GM12873 (cell line): Measurements from ENCODE around the gene LIN7A.

Experiments used
- TF ChIP-seq, protein P1 (sequence below): IDR thresholded peaks from 2 replicates; pipeline ENCODE4 v1.5.1; 2012; ENCODE audit warnings: low read depth, mild to moderate bottlenecking, moderate library complexity, low read length, control low read depth; ENCODE audit not compliant: insufficient read depth; ENCODE audit errors: missing control alignments

Gene LIN7A

DNA sequence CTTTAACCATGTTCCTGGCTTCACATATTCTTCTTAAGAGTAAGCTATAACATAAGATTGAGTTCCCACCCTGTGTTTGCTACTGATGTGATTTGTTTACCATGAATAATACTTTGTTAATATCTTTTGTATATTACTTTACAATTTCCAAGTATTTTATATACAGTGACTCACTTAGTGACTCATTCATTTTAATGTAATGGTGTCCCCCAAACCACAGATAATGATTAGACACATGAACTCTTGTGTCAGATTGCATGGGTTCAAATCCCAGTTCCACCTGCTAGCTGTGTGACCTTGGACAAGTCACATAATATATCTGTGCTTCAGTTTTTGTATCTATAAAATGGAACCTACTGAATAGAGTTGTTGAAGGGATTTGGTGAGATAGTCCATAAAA is 144.9 kb downstream of the LIN7A start:
- TF ChIP-seq, protein P1, sequence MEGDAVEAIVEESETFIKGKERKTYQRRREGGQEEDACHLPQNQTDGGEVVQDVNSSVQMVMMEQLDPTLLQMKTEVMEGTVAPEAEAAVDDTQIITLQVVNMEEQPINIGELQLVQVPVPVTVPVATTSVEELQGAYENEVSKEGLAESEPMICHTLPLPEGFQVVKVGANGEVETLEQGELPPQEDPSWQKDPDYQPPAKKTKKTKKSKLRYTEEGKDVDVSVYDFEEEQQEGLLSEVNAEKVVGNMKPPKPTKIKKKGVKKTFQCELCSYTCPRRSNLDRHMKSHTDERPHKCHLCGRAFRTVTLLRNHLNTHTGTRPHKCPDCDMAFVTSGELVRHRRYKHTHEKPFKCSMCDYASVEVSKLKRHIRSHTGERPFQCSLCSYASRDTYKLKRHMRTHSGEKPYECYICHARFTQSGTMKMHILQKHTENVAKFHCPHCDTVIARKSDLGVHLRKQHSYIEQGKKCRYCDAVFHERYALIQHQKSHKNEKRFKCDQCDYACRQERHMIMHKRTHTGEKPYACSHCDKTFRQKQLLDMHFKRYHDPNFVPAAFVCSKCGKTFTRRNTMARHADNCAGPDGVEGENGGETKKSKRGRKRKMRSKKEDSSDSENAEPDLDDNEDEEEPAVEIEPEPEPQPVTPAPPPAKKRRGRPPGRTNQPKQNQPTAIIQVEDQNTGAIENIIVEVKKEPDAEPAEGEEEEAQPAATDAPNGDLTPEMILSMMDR: no peak

DNA sequence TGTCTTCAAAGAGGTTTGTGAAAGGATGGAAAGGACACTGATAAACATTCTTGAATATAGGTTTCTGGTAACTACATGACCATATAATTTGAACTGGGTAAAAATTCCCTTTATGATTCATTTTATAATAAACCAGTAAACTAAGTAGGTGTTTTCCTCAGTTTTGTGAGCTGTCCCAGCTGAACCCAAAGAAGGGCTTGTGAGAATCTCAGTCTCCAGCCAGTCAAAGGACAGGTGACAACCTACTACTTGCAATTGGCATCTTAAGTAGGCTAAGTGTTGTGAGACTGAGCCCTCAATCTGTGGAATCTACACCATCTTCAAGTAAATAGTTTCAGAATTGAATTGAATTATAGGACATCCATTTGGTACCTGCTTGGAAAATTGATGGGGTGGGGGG is 145.9 kb downstream of the LIN7A start:
- TF ChIP-seq, protein P1: no peak

DNA sequence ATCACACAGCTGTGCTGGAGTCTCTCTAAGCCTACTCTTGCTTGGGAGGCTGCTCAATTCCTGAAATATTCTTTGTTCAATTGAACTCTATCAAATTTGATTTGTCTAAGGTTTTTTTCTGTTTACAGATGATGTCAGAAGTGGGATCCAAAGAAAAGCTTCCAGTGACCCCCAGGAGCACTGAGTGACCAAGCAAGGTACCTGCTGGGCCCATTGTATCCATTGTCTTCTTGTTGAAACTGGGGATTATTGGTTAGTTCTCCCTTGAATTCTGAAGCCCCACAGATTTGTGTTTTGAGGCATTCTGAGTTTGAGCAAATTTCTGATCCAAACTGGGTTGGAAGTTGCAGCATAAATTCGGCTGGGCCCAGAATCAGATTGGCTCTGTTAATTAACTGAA is 156.4 kb downstream of the LIN7A start:
- TF ChIP-seq, protein P1: no peak

DNA sequence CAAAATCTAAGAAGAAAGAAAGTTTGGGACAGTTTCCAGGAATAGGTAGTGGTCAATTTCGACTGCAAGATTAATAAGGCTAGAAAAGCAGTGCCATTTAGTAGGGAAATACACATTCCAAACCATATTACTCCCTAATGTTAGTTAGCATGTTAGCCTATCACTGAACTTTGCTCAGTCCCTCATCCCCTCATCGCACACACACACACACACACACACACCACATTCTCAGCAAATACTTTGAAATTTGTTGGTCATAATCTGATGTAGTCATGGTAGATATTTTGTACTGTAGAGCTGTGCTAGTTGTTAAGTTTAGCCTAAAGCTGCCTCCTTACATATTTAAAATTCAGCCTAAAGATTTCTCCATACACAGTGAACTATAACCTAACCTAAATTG is 157.0 kb downstream of the LIN7A start:
- TF ChIP-seq, protein P1: no peak

DNA sequence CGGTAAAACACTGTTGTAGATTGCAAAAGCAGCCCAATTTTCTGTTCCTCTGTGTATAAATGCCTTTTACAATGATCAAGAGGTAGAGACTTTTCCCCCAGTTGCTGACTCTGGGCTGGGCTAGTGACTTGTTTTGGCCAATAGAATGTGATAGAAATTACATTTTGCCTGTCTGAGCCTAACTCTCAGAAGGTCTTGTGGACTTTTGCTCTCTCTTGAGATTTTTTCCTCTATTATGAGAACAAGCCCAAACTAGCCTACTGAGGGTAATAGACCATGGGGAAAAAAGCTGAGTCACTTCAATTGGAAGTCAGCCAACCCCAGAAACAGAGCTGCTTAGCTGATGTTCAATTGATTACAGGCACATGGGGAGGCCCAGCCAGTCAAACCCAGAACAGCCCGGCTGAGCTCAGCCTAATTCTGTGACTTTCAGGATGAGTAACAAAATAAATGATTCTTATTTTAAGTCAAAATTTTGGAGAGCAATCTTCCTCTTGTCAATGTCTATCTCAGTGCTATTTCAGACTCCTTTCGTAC is 159.7 kb downstream of the LIN7A start:
- TF ChIP-seq, protein P1: no peak

DNA sequence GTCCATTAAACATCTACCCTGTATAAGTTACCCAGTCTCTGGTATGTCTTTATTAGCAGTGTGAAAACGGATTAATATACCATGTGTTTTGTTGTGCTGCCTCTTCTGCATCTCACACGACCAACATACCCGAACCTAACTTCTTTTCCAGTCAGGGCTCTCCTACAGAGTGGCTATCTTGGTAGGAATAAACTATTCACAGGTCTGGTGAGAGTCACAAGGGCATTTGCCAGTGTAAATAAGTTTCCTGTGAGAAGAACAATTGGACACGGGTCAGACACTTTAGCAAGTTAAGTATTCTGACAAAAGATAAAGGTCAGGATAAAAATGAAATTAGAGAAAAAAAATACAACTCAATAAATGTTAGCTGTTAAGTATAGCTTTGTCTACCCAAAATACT is 160.1 kb downstream of the LIN7A start:
- TF ChIP-seq, protein P1: no peak

DNA sequence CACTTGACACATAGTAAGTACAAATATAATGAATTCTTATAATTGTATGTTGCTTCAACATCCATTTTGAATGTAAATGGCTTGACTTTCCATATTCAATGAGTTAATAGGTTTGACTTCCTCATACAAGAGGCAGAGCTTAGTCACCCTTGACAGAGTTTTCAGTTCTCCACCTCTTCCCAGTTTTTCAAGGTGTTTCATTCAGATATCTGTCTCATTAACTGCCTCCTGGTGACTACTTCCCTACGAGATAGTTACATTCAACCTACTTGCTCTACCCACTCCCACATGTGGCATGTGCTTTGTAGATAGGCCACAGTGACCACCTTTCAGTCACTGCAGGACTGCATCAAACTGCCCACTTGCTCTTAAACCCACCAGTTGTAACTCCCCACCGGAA is 161.0 kb downstream of the LIN7A start:
- TF ChIP-seq, protein P1: no peak
